Measurements from ENCODE around the gene KATNAL1.
"Not testable (repeated sequence)": the region's sequence is repeated elsewhere in the genome, so short reads cannot be mapped to it uniquely, and the experiment has no call there.

KATNAL1 gene

DNA sequence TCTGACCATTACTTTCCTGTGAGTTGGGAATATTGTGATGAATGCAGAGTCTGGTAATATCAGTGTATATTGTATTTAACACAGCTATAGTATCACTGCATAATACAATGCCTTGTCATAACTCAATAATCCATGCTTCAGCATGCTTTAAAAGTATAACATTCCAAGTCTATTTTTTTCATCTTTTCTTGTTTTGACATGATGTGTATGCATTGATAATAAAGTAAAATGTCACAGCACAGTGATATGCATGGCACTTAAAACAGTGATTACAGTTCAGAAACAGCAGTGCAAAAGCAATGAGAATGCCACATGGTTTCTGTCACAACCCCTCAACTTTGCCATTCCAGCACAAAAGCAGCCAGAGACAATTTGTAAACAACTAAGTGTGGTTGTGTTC is 17.8 kb downstream of the KATNAL1 start:
- H3K27me3 ChIP-seq (replicated peaks; ENCODE audit: insufficient read depth, low read length) = no peaks in the 10 kb centered on the region
- no peaks in the 10 kb centered on the region for H3K4me1 ChIP-seq (ENCODE audit: low read length)
- DNase-seq = no peak
- H4K20me1 ChIP-seq (ENCODE audit: insufficient read depth, low read length) = no peaks in the 10 kb centered on the region
- H3K9me2 ChIP-seq (replicated peaks; ENCODE audit: insufficient read depth, low read length) = no peaks in the 10 kb centered on the region
- no peak overlapping the region for H3K4me3 ChIP-seq (ENCODE audit: low read length)
- no peak overlapping the region for H3K27ac ChIP-seq (ENCODE audit: low read length)
- H3F3A ChIP-seq (ENCODE audit: insufficient read depth, low read length) = no peaks in the 10 kb centered on the region
- H3K9ac ChIP-seq (ENCODE audit: low read length) = no peak overlapping the region
- H2AFZ ChIP-seq (ENCODE audit: low read length) = no peak overlapping the region
- no peak overlapping the region for H3K4me2 ChIP-seq (ENCODE audit: low read depth, low read length)
- no peaks in the 10 kb centered on the region for H3K9me3 ChIP-seq (replicated peaks; ENCODE audit: insufficient read depth, low read length)
- H3K79me2 ChIP-seq (ENCODE audit: low read length) = no peaks in the 10 kb centered on the region
- no peak for TF ChIP-seq EZH2phosphoT487 (IDR thresholded peaks at IDR 0.05; ENCODE audit: low read length)
- TF ChIP-seq, protein P1, sequence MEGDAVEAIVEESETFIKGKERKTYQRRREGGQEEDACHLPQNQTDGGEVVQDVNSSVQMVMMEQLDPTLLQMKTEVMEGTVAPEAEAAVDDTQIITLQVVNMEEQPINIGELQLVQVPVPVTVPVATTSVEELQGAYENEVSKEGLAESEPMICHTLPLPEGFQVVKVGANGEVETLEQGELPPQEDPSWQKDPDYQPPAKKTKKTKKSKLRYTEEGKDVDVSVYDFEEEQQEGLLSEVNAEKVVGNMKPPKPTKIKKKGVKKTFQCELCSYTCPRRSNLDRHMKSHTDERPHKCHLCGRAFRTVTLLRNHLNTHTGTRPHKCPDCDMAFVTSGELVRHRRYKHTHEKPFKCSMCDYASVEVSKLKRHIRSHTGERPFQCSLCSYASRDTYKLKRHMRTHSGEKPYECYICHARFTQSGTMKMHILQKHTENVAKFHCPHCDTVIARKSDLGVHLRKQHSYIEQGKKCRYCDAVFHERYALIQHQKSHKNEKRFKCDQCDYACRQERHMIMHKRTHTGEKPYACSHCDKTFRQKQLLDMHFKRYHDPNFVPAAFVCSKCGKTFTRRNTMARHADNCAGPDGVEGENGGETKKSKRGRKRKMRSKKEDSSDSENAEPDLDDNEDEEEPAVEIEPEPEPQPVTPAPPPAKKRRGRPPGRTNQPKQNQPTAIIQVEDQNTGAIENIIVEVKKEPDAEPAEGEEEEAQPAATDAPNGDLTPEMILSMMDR (IDR thresholded peaks at IDR 0.05; ENCODE audit: low read length) = no peak
- TF ChIP-seq EZH2 (optimal IDR thresholded peaks at IDR 0.05; ENCODE audit: low read depth, low read length) = no peak
- H3K36me3 ChIP-seq (replicated peaks; ENCODE audit: insufficient read depth, low read length) = no peaks in the 10 kb centered on the region

DNA sequence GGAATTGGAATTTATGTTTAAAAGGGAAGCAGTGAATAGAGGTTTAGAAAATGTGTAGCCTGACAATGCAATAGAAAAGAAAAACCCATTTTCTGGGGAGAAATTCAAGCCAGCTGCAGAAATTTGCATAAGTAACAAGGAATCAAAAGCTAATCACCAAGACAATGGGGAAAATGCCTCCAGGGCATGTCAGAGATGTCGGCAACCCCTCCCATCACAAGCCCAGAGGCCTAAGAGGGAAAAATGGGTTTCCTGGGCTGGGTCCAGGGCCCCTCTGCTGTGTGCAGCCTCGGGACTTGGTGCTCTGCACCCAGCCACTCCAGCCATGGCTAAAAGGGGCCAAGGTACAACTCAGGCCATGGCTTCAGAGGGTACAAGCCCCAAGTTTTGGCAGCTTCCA is 21.3 kb downstream of the KATNAL1 start:
- not testable (repeated sequence) for H3K79me2 ChIP-seq (ENCODE audit: low read length); H3K9ac ChIP-seq (ENCODE audit: low read length); H3K4me3 ChIP-seq (ENCODE audit: low read length); H3K27ac ChIP-seq (ENCODE audit: low read length); H3K9me2 ChIP-seq (replicated peaks; ENCODE audit: insufficient read depth, low read length); H3K9me3 ChIP-seq (replicated peaks; ENCODE audit: insufficient read depth, low read length); H3F3A ChIP-seq (ENCODE audit: insufficient read depth, low read length); H4K20me1 ChIP-seq (ENCODE audit: insufficient read depth, low read length); H3K4me1 ChIP-seq (ENCODE audit: low read length); H3K36me3 ChIP-seq (replicated peaks; ENCODE audit: insufficient read depth, low read length); H2AFZ ChIP-seq (ENCODE audit: low read length); H3K4me2 ChIP-seq (ENCODE audit: low read depth, low read length); DNase-seq; H3K27me3 ChIP-seq (replicated peaks; ENCODE audit: insufficient read depth, low read length)

DNA sequence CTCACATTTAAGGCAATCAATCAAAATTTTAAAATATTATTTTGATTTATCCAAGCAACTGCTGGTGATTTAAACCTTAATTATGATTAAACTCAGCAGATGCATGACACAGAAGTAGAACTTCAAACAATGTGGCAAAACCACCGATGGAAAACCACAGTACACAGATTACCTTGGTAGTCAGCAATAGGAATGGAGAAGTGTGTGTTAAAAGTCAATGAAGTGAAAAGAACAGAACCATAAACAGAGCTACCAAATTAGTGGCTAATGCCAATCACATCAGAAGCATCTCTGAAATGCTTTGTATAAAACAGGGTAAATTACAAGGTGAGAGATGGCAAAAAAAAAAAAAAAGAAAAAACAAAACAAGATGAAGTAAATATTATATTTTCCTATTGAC is 31.2 kb downstream of the KATNAL1 start:
- Histone ChIP-seq H3K4me1 (ENCODE audit: low read length) (no peaks in the 10 kb centered on the region), H3K27ac (ENCODE audit: low read length) (no peak overlapping the region), H3F3A (ENCODE audit: insufficient read depth, low read length) (no peaks in the 10 kb centered on the region), H2AFZ (ENCODE audit: low read length) (no peak overlapping the region), H3K9me3 (replicated peaks; ENCODE audit: insufficient read depth, low read length) (no peaks in the 10 kb centered on the region), H3K9ac (ENCODE audit: low read length) (no peak overlapping the region), H3K4me3 (ENCODE audit: low read length) (no peak overlapping the region), H3K9me2 (replicated peaks; ENCODE audit: insufficient read depth, low read length) (no peaks in the 10 kb centered on the region), H3K27me3 (replicated peaks; ENCODE audit: insufficient read depth, low read length) (no peaks in the 10 kb centered on the region), H3K79me2 (ENCODE audit: low read length) (no peaks in the 10 kb centered on the region), H4K20me1 (ENCODE audit: insufficient read depth, low read length) (no peaks in the 10 kb centered on the region), H3K36me3 (replicated peaks; ENCODE audit: insufficient read depth, low read length) (no peaks in the 10 kb centered on the region), H3K4me2 (ENCODE audit: low read depth, low read length) (no peak overlapping the region)
- no peak for DNase-seq
- TF ChIP-seq EZH2phosphoT487 (IDR thresholded peaks at IDR 0.05; ENCODE audit: low read length) = no peak
- no peak for TF ChIP-seq EZH2 (optimal IDR thresholded peaks at IDR 0.05; ENCODE audit: low read depth, low read length)
- TF ChIP-seq, protein P1 (IDR thresholded peaks at IDR 0.05; ENCODE audit: low read length) = no peak

DNA sequence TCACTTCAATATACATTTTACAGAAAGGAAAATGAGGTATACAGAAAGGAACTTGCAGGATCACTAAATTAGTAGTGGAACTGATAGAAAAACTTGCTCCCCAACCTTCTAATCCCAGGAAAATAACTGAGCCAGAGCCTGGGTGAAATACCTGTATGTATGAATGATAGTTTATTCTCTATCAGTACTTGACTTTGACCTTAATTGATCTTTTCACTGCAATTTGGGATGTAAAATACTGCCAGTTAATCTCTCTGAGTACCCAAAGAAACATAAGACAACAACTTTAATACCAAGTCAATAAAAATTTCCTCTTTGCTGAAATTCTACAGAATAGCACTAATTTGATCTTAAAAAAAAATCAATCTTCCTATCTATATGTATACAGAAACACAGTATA is 33.3 kb downstream of the KATNAL1 start:
- H4K20me1 ChIP-seq (ENCODE audit: insufficient read depth, low read length) = no peaks in the 10 kb centered on the region
- DNase-seq = no peak
- no peaks in the 10 kb centered on the region for H3K9me3 ChIP-seq (replicated peaks; ENCODE audit: insufficient read depth, low read length)
- H3K4me1 ChIP-seq (ENCODE audit: low read length) = no peaks in the 10 kb centered on the region
- no peak overlapping the region for H3K4me3 ChIP-seq (ENCODE audit: low read length)
- H2AFZ ChIP-seq (ENCODE audit: low read length) = no peak overlapping the region
- TF ChIP-seq EZH2 (optimal IDR thresholded peaks at IDR 0.05; ENCODE audit: low read depth, low read length) (no peak), EZH2phosphoT487 (IDR thresholded peaks at IDR 0.05; ENCODE audit: low read length) (no peak)
- TF ChIP-seq, protein P1 (IDR thresholded peaks at IDR 0.05; ENCODE audit: low read length) = no peak
- no peak overlapping the region for H3K9ac ChIP-seq (ENCODE audit: low read length)
- no peak overlapping the region for H3K27ac ChIP-seq (ENCODE audit: low read length)
- H3K36me3 ChIP-seq (replicated peaks; ENCODE audit: insufficient read depth, low read length) = no peaks in the 10 kb centered on the region
- no peaks in the 10 kb centered on the region for H3F3A ChIP-seq (ENCODE audit: insufficient read depth, low read length)
- no peak overlapping the region for H3K4me2 ChIP-seq (ENCODE audit: low read depth, low read length)
- no peaks in the 10 kb centered on the region for H3K9me2 ChIP-seq (replicated peaks; ENCODE audit: insufficient read depth, low read length)
- no peaks in the 10 kb centered on the region for H3K79me2 ChIP-seq (ENCODE audit: low read length)
- H3K27me3 ChIP-seq (replicated peaks; ENCODE audit: insufficient read depth, low read length) = no peaks in the 10 kb centered on the region

DNA sequence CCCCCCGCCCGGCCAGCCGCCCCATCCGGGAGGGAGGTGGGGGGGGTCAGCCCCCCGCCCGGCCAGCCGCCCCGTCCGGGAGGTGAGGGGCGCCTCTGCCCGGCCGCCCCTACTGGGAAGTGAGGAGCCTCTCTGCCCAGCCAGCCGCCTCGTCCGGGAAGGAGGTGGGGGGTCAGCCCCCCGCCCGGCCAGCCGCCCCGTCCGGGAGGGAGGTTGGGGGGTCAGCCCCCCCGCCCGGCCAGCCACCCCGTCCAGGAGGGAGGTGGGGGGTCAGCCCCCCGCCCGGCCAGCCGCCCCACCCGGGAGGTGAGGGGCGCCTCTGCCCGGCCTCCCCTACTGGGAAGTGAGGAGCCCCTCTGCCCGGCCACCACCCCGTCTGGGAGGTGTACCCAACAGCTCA is 37.3 kb downstream of the KATNAL1 start:
- H3K4me3 ChIP-seq (ENCODE audit: low read length); H3F3A ChIP-seq (ENCODE audit: insufficient read depth, low read length); H3K27me3 ChIP-seq (replicated peaks; ENCODE audit: insufficient read depth, low read length); H3K9ac ChIP-seq (ENCODE audit: low read length); H3K9me2 ChIP-seq (replicated peaks; ENCODE audit: insufficient read depth, low read length); H3K9me3 ChIP-seq (replicated peaks; ENCODE audit: insufficient read depth, low read length); DNase-seq; H3K4me1 ChIP-seq (ENCODE audit: low read length); H3K79me2 ChIP-seq (ENCODE audit: low read length); H3K4me2 ChIP-seq (ENCODE audit: low read depth, low read length); H3K36me3 ChIP-seq (replicated peaks; ENCODE audit: insufficient read depth, low read length); H2AFZ ChIP-seq (ENCODE audit: low read length); H4K20me1 ChIP-seq (ENCODE audit: insufficient read depth, low read length); H3K27ac ChIP-seq (ENCODE audit: low read length): not testable (repeated sequence)
